CD4-positive, alpha-beta T cell treated with Interferon alpha-2 for 1 hour (primary cell): Measurements from ENCODE around the gene NIPAL4.

Experiments used
- DNase-seq, 2 donors: peaks; one replicate each; pipeline ENCODE4 v3.0.0-alpha.2; 2020 to 2022

Gene NIPAL4

DNA sequence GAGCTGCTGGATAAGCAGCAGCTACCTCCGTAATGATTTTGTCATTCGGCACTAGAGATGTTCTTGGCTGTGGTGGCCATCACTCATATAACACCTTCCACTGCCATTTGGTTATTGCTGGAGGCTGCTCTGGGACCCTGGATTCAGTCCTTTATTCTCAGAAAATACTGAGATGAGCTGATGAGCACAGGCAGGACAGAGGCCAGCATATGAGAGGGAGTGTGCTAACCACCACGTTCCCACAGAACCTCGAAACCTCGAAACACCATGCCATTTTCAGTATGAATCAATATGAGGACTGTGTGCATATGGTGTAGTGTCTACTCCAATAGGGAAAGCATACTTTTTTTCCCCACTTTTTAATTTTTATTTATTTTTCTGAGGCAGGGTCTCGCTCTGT is 59.0 kb downstream of the NIPAL4 start:
- no peak for DNase-seq

DNA sequence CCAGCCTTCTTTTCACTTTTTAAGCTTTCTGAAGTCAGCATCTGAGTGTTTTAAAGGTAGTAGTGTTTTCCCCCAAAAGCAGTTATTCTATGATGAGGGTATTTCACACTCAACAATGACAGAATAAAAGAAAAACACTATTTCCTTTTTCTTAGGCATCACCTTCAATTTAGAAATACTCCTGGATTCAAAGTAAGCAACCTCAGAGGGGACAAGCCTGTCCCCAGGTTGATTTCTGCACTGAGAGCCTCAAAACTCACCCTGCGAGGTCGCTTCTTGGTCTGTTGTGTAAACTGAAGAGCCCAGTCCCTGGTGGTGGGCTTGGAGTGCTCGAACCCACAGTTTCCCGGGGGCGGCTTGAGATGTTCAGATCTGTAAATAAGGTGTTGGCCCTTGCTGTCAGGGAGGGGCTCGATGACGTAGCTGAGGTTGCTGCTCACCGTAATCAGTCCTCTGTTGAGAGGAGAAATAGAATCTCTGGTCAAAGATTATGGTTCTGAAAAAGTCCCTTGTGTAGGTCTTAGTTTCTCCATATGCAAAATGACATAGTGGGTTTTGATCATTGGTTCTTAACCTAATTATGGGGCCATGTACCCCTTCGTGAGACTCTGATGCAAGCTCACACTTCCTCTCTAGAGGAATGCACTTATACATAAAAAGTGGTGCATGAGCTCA is 59.7 kb downstream of the NIPAL4 start:
- DNase-seq = no peak

DNA sequence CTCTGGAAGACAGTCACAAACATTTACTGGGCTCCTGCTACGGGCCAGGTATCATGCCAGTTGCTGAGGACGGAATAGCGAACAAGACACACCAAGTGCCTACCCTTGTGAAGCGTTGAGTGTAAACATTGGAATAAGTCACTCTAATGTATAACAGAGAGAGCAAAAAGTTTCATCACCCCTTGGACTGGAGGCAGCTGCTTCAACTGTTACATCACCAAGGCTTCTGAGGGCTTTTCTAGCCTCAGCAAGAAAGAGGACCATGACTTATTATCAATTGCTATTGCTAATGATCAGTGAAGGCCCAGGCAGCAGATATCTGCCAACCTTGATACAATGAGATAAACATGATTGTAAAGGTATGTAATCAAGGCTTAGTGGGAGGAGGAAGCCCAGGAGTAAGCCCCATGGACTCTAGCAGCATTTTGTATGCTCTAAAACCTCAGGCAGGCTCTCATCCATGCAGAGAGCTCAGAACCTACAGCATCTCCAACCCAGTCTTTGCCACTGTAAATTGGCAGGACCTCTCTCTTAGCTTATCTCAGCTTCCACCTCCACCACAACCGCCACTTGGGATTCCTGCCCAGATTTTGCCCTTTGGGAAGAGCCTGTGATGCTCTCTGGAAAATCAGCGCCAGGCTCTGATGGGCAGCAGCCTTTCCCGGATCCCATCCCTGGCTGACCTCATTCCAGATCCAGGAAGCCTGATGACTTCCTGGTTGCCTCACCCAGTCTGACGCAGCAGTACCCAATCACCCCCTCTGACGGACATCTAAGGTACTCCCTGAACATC is 61.1 kb downstream of the NIPAL4 start:
- DNase-seq = no peak

DNA sequence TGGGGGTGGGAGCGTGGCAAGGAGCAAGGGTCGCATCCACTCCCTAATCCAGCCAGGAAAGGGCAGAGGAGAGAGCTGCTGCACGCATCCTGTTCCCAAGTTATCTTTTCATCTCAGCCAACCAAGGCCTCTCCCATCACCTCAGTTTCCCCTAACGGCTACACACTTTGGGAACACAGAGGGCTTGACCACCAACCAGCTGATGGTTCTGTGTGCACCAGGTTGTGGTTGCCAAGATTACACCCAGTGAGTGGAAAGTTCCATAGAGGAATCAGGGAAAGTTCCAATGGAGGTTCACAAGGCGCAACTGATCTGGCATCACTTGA is 61.7 kb downstream of the NIPAL4 start:
- no peak for DNase-seq

DNA sequence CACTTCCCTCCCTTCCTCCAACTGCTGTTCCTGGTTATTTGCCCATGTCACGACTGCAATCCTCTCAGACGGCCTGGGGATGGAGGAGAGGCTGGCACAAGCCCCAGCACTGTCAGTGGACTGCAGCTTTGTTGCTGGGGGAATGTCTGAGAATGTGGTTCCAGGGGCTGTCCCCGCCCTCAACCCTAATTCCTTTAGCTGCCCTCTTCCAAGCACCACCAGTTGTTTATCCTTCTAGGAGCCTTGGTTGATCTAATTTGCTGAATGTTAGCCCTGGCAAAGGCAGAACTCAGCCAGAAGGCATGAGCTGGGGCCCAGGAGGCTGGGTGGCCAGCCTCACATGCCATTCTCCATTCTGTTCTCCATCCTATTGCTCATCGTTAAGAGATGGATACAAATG is 64.0 kb downstream of the NIPAL4 start:
- no peak for DNase-seq
